HepG2 (cell line): ENCODE data around the gene ATRIP. TPM values are rescaled to one million over a fixed set of nuclear protein-coding genes. Genes with fewer than 3 reads are reported as not detected.
A peak's percentile ranks its signal among the peaks of the same experiment; 100 is the strongest.

ENCODE experiments used
- FOXA1 ChIP-seq, 2 experiments: fragments of 450-650 bp in 1 of 2; sonication (generic) in 1 of 2; formaldehyde crosslinking in 1 of 2; IDR thresholded peaks; 2 replicates each; pipeline versions ENCODE4 v1.4.0 to v1.6.1; 2016 to 2020; ENCODE audit warnings: missing genetic modification reagents in 1 of 2
- POLR2G ChIP-seq: fragments of 200-400 bp; formaldehyde crosslinking; IDR thresholded peaks from 2 replicates; pipeline ENCODE4 v1.6.1; 2018; ENCODE audit warnings: mild to moderate bottlenecking, low read depth, low read length, moderate library complexity
- SMAD9 ChIP-seq: sonication (generic); formaldehyde crosslinking; IDR thresholded peaks from 2 replicates; pipeline ENCODE4 v1.5.1; 2020; ENCODE audit warnings: mild to moderate bottlenecking, missing genetic modification reagents
- SOX6 ChIP-seq, 2 experiments: fragments of 450-650 bp in 1 of 2; sonication (generic) in 1 of 2; formaldehyde crosslinking in 1 of 2; IDR thresholded peaks; 2 replicates each; pipeline versions ENCODE4 v1.4.0 to v1.6.1; 2017 to 2020; ENCODE audit warnings: antibody characterized with exemption in 1 of 2, mild to moderate bottlenecking in 1 of 2, missing genetic modification reagents in 1 of 2
- ZBTB3 ChIP-seq: sonication (generic); formaldehyde crosslinking; IDR thresholded peaks from 2 replicates; pipeline ENCODE4 v1.4.0; 2020; ENCODE audit warnings: low read depth, mild to moderate bottlenecking, moderate library complexity, missing genetic modification reagents, borderline replicate concordance
- ZFP37 ChIP-seq: sonication (generic); formaldehyde crosslinking; IDR thresholded peaks from 2 replicates; pipeline ENCODE4 v1.4.0; 2020; ENCODE audit warnings: missing genetic modification reagents, borderline replicate concordance
- ZNF260 ChIP-seq: sonication (generic); formaldehyde crosslinking; IDR thresholded peaks from 2 replicates; pipeline ENCODE4 v1.4.0; 2020; ENCODE audit warnings: missing genetic modification reagents, low read depth, mild to moderate bottlenecking, borderline replicate concordance
- ZNF264 ChIP-seq: sonication (generic); formaldehyde crosslinking; IDR thresholded peaks from 2 replicates; pipeline ENCODE4 v1.4.0; 2020; ENCODE audit warnings: missing genetic modification reagents
- ZNF780A ChIP-seq: sonication (generic); formaldehyde crosslinking; IDR thresholded peaks from 2 replicates; pipeline ENCODE4 v1.8.0; 2022; ENCODE audit warnings: mild to moderate bottlenecking, missing genetic modification reagents, moderate library complexity
- polyA plus RNA-seq, 8 experiments: library from polyadenylated mRNA; depleted of rRNA in 3 of 8; stranded (reverse) in 7 of 8; unstranded in 1 of 8; fragments of >200 nt; fragmentation: Illumina TruSeq in 4 of 8; extraction: Trizol in 4 of 8; gene quantifications; 2 replicates each; pipeline versions ENCODE4 v1.2.1 to v1.2.3, GENCODE V29; 2011 to 2016; ENCODE audit warnings: low read depth in 4 of 8, missing spikeins in 1 of 8, mixed read lengths in 1 of 8; ENCODE audit not compliant: insufficient read depth in 1 of 8
- total RNA-seq, 5 experiments: library from RNA; depleted of rRNA; stranded (reverse); fragments of >200 nt; fragmentation: Illumina TruSeq; extraction: Trizol; gene quantifications; 2 replicates each; pipeline ENCODE4 v1.2.3, GENCODE V29; 2016; ENCODE audit warnings: low read depth in 1 of 5
- TF ChIP-seq, protein P1 (sequence below): sonication (generic); formaldehyde crosslinking; IDR thresholded peaks from 2 replicates; pipeline ENCODE4 v1.4.0; 2020; ENCODE audit warnings: mild to moderate bottlenecking, missing genetic modification reagents
- TF ChIP-seq, protein P2 (sequence below): sonication (generic); formaldehyde crosslinking; IDR thresholded peaks from 2 replicates; pipeline ENCODE4 v1.5.0; 2020; ENCODE audit warnings: mild to moderate bottlenecking, missing genetic modification reagents, moderate library complexity
- TF ChIP-seq, protein P3 (sequence below): sonication (generic); formaldehyde crosslinking; conservative IDR thresholded peaks from 2 replicates; pipeline ENCODE4 v1.8.1; 2023; ENCODE audit warnings: missing genetic modification reagents
- TF ChIP-seq, protein P4 (sequence below): sonication (generic); formaldehyde crosslinking; IDR thresholded peaks from 2 replicates; pipeline ENCODE4 v1.4.0; 2020; ENCODE audit warnings: missing genetic modification reagents
- TF ChIP-seq, protein P5 (sequence below): sonication (generic); formaldehyde crosslinking; IDR thresholded peaks from 2 replicates; pipeline ENCODE4 v1.9.0; 2021; ENCODE audit warnings: mild to moderate bottlenecking, missing genetic modification reagents

The ATRIP gene
- total and polyA plus RNA-seq, 2 of the 13 experiments (the other 11 are each of a cell fraction or from before 2014, with no cell fraction given) = 5.1 to 12.5 TPM

DNA sequence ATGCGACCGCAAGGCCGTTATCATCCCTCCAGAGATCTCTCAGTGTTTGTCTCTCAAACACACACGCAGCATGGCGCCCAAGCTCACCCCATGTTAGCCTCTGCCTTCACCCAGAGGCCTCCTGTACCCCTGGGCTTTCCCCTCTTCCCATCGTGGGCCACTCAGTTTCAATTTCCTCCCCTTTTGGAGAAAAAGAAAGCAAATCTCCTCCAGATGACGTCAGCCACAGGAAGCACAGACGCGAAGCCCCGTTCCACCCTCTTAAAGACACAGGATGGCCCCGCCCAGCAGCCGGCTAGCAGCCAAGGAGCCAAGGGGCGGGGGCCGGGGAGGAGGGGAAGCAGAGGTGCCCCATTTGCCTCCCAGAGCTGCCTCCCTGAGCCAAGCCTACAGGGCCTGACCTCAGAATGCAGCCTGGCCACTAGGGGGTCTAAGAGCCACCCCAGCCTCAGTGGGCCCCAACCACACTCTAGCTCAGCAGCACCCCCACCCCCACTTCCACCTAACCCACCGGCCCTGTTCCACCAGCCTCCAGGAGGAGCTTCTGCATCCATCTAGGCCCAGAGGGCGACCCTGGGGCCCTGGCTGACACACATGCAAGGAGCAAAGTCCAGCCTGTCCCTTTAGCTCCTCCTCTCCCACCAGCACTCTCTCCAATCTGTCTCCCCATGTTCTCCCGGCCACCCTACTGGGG, 26.5 kb downstream of the ATRIP start (continued):
- TF ChIP-seq, protein P1, sequence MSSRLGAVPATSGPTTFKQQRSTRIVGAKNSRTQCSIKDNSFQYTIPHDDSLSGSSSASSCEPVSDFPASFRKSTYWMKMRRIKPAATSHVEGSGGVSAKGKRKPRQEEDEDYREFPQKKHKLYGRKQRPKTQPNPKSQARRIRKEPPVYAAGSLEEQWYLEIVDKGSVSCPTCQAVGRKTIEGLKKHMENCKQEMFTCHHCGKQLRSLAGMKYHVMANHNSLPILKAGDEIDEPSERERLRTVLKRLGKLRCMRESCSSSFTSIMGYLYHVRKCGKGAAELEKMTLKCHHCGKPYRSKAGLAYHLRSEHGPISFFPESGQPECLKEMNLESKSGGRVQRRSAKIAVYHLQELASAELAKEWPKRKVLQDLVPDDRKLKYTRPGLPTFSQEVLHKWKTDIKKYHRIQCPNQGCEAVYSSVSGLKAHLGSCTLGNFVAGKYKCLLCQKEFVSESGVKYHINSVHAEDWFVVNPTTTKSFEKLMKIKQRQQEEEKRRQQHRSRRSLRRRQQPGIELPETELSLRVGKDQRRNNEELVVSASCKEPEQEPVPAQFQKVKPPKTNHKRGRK = no peak
- no peak for TF ChIP-seq SOX6 (IDR thresholded peaks at IDR 0.05)
- TF ChIP-seq SOX6 (CRISPR knock-in tag; IDR thresholded peaks at IDR 0.05) = peak; percentile 59
- TF ChIP-seq, protein P2, sequence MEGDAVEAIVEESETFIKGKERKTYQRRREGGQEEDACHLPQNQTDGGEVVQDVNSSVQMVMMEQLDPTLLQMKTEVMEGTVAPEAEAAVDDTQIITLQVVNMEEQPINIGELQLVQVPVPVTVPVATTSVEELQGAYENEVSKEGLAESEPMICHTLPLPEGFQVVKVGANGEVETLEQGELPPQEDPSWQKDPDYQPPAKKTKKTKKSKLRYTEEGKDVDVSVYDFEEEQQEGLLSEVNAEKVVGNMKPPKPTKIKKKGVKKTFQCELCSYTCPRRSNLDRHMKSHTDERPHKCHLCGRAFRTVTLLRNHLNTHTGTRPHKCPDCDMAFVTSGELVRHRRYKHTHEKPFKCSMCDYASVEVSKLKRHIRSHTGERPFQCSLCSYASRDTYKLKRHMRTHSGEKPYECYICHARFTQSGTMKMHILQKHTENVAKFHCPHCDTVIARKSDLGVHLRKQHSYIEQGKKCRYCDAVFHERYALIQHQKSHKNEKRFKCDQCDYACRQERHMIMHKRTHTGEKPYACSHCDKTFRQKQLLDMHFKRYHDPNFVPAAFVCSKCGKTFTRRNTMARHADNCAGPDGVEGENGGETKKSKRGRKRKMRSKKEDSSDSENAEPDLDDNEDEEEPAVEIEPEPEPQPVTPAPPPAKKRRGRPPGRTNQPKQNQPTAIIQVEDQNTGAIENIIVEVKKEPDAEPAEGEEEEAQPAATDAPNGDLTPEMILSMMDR (CRISPR knock-in tag) = peak; percentile 79
- TF ChIP-seq SMAD9 (CRISPR knock-in tag) = no peak
- peak; percentile 89 for TF ChIP-seq POLR2G
- TF ChIP-seq ZFP37 = no peak; the same call in 1 of the 2 replicates
- TF ChIP-seq ZNF780A (CRISPR knock-in tag) = no peak
- TF ChIP-seq FOXA1 (IDR thresholded peaks at IDR 0.05) = no peak
- 0 out of 2 replicates have a peak, but pooled peaks have one; percentile 39 for TF ChIP-seq FOXA1 (CRISPR knock-in tag; IDR thresholded peaks at IDR 0.05)
- no peak for TF ChIP-seq ZBTB3 (CRISPR knock-in tag)
- TF ChIP-seq, protein P3, sequence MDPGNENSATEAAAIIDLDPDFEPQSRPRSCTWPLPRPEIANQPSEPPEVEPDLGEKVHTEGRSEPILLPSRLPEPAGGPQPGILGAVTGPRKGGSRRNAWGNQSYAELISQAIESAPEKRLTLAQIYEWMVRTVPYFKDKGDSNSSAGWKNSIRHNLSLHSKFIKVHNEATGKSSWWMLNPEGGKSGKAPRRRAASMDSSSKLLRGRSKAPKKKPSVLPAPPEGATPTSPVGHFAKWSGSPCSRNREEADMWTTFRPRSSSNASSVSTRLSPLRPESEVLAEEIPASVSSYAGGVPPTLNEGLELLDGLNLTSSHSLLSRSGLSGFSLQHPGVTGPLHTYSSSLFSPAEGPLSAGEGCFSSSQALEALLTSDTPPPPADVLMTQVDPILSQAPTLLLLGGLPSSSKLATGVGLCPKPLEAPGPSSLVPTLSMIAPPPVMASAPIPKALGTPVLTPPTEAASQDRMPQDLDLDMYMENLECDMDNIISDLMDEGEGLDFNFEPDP (CRISPR knock-in tag) = no peak
- TF ChIP-seq, protein P4, sequence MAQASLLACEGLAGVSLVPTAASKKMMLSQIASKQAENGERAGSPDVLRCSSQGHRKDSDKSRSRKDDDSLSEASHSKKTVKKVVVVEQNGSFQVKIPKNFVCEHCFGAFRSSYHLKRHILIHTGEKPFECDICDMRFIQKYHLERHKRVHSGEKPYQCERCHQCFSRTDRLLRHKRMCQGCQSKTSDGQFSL = peak; percentile 86; the same call in 1 of the 2 replicates
- TF ChIP-seq ZNF260 (CRISPR knock-in tag) = no peak
- no peak for TF ChIP-seq ZNF264
- TF ChIP-seq, protein P5, sequence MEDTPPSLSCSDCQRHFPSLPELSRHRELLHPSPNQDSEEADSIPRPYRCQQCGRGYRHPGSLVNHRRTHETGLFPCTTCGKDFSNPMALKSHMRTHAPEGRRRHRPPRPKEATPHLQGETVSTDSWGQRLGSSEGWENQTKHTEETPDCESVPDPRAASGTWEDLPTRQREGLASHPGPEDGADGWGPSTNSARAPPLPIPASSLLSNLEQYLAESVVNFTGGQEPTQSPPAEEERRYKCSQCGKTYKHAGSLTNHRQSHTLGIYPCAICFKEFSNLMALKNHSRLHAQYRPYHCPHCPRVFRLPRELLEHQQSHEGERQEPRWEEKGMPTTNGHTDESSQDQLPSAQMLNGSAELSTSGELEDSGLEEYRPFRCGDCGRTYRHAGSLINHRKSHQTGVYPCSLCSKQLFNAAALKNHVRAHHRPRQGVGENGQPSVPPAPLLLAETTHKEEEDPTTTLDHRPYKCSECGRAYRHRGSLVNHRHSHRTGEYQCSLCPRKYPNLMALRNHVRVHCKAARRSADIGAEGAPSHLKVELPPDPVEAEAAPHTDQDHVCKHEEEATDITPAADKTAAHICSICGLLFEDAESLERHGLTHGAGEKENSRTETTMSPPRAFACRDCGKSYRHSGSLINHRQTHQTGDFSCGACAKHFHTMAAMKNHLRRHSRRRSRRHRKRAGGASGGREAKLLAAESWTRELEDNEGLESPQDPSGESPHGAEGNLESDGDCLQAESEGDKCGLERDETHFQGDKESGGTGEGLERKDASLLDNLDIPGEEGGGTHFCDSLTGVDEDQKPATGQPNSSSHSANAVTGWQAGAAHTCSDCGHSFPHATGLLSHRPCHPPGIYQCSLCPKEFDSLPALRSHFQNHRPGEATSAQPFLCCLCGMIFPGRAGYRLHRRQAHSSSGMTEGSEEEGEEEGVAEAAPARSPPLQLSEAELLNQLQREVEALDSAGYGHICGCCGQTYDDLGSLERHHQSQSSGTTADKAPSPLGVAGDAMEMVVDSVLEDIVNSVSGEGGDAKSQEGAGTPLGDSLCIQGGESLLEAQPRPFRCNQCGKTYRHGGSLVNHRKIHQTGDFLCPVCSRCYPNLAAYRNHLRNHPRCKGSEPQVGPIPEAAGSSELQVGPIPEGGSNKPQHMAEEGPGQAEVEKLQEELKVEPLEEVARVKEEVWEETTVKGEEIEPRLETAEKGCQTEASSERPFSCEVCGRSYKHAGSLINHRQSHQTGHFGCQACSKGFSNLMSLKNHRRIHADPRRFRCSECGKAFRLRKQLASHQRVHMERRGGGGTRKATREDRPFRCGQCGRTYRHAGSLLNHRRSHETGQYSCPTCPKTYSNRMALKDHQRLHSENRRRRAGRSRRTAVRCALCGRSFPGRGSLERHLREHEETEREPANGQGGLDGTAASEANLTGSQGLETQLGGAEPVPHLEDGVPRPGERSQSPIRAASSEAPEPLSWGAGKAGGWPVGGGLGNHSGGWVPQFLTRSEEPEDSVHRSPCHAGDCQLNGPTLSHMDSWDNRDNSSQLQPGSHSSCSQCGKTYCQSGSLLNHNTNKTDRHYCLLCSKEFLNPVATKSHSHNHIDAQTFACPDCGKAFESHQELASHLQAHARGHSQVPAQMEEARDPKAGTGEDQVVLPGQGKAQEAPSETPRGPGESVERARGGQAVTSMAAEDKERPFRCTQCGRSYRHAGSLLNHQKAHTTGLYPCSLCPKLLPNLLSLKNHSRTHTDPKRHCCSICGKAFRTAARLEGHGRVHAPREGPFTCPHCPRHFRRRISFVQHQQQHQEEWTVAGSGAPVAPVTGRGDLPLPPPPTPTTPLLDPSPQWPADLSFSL (CRISPR knock-in tag) = no peak; the same call in 1 of the 2 replicates
